Astrocyte (in vitro differentiated cells and primary cell): ENCODE measurements around the gene TOP2B.

ENCODE experiments used
- EZH2 ChIP-seq: IDR thresholded peaks from 2 replicates; pipeline ENCODE4 v1.6.1; 2012; ENCODE audit warnings: mild to moderate bottlenecking, low read length, inconsistent platforms; ENCODE audit not compliant: insufficient read depth
- TF ChIP-seq, protein P1 (sequence below): IDR thresholded peaks from 2 replicates; pipeline ENCODE4 v1.5.1; 2011; ENCODE audit warnings: low read depth, mild to moderate bottlenecking, inconsistent platforms, low read length, moderate library complexity; ENCODE audit not compliant: insufficient read depth

DNA sequence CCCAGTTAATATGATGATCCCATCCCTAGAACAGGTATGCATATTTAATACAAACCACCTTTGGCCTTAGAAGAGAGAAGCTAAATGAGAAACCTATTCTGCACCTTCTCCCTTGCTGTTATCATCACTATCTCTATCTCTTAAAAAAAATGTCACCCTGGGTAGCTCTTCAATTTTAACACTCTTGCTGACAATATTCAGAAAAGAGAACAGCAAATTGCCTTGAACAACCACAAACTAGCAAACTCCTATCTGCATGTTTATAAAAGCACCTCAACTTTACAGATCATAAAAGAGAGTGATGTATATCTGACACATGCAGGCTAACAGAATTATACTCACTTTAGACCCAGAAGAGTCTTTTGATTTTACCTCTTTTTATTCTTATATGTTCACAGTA, 7.4 kb downstream of the TOP2B start:
- TF ChIP-seq, protein P1, sequence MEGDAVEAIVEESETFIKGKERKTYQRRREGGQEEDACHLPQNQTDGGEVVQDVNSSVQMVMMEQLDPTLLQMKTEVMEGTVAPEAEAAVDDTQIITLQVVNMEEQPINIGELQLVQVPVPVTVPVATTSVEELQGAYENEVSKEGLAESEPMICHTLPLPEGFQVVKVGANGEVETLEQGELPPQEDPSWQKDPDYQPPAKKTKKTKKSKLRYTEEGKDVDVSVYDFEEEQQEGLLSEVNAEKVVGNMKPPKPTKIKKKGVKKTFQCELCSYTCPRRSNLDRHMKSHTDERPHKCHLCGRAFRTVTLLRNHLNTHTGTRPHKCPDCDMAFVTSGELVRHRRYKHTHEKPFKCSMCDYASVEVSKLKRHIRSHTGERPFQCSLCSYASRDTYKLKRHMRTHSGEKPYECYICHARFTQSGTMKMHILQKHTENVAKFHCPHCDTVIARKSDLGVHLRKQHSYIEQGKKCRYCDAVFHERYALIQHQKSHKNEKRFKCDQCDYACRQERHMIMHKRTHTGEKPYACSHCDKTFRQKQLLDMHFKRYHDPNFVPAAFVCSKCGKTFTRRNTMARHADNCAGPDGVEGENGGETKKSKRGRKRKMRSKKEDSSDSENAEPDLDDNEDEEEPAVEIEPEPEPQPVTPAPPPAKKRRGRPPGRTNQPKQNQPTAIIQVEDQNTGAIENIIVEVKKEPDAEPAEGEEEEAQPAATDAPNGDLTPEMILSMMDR, result no peak
- no peak for TF ChIP-seq EZH2
